ENCODE measurements around the gene MLLT10. TPM values are rescaled to one million over a fixed set of nuclear protein-coding genes. Genes with fewer than 3 reads are reported as not detected.

The MLLT10 gene
- total and polyA plus RNA-seq, 2 experiments from 2014 or later: 16.8 to 34.9 TPM

DNA sequence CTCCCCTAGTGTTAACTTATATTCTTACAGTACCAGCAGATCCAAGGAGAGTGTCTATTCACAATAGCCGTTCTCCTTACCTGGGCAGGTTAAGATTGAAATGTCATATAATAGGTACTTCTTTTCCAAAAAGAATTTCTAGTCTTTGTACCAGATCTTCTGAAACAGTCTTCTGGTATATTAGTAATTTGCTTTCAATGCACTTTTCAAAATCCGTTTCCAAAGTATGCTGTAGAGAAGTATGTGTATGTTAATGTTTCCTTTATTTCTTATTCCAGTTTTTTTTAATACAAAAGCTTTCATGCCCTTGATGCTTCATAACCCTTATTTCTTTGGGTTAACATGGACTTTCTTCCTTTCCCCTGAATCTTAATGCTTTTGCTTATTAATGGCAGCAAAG, 188.2 kb downstream of the MLLT10 start:
- Histone ChIP-seq H2AFZ (no peak overlapping the region), H3K9me3 (ENCODE audit: low read depth) (no peaks in the 10 kb centered on the region), H3K27ac (no peak overlapping the region), H3K27me3 (no peaks in the 10 kb centered on the region), H3K4me1 (ENCODE audit: insufficient read depth) (peaks cover 25% of the 10 kb centered on the region), H3K79me2 (peaks cover 6% of the 10 kb centered on the region), H3K4me2 (no peak overlapping the region), H3K4me3 (no peak overlapping the region), H3K9me2 (replicated peaks; ENCODE audit: insufficient read depth) (no peaks in the 10 kb centered on the region), H4K20me1 (ENCODE audit: insufficient read depth, poor library complexity, severe bottlenecking) (peaks cover 14% of the 10 kb centered on the region), H3K36me3 (replicated peaks; ENCODE audit: insufficient read depth, low read depth) (no peaks in the 10 kb centered on the region)
- TF ChIP-seq EZH2phosphoT487 (IDR thresholded peaks at IDR 0.05; ENCODE audit: low read depth, severe bottlenecking, unreplicated experiment) (no peak), CTCF (IDR thresholded peaks at IDR 0.05; ENCODE audit: poor library complexity) (no peak), EZH2 (IDR thresholded peaks at IDR 0.05; ENCODE audit: borderline replicate concordance) (no peak)
- no peak for DNase-seq (ENCODE audit: low spot score)
- WGBS (ENCODE audit: low lambda C conversion rate, missing lambda C conversion rate): 93% methylated on average over 2 of the region's 2 CpGs

DNA sequence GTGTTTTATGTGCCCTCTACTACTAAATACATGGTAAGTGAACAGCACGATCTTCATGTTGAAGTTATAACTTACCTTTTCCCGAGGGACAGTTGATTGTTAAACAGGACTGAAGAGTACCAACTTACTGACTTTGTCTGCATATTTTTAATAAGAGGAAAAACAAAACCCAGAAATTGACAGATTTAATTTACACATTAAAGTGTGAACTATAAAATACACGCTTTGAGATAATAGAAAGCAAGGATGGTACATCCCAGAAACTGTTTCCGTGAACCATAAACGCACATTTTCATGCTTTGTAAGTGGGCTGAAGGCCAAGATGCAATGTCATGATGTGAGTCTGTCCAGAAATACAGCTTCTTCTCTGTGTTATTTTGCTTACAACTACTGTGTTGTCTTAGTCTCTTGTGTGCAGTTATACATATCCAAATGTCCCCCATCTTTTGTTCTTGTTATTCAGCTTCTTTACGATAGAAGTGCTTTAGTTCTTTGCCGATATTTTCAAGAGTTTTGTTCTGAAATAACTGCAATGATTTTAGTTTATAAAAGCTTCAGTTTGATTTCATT, 190.1 kb downstream of the MLLT10 start:
- Histone ChIP-seq H3K36me3 (replicated peaks; ENCODE audit: insufficient read depth, low read depth) (no peaks in the 10 kb centered on the region), H3K79me2 (peaks cover 9% of the 10 kb centered on the region), H4K20me1 (ENCODE audit: insufficient read depth, poor library complexity, severe bottlenecking) (peaks cover 14% of the 10 kb centered on the region), H3K4me3 (no peak overlapping the region), H3K4me2 (peak overlapping the region; percentile 18), H3K9me3 (ENCODE audit: low read depth) (no peaks in the 10 kb centered on the region), H2AFZ (no peak overlapping the region), H3K9me2 (replicated peaks; ENCODE audit: insufficient read depth) (no peaks in the 10 kb centered on the region), H3K4me1 (ENCODE audit: insufficient read depth) (peaks cover 36% of the 10 kb centered on the region), H3K27ac (peak overlapping the region; percentile 16), H3K27me3 (no peaks in the 10 kb centered on the region)
- TF ChIP-seq CTCF (IDR thresholded peaks at IDR 0.05; ENCODE audit: poor library complexity): no peak
- DNase-seq (ENCODE audit: low spot score): no peak
- WGBS (ENCODE audit: low lambda C conversion rate, missing lambda C conversion rate): 53% methylated on average over 7 of the region's 7 CpGs

DNA sequence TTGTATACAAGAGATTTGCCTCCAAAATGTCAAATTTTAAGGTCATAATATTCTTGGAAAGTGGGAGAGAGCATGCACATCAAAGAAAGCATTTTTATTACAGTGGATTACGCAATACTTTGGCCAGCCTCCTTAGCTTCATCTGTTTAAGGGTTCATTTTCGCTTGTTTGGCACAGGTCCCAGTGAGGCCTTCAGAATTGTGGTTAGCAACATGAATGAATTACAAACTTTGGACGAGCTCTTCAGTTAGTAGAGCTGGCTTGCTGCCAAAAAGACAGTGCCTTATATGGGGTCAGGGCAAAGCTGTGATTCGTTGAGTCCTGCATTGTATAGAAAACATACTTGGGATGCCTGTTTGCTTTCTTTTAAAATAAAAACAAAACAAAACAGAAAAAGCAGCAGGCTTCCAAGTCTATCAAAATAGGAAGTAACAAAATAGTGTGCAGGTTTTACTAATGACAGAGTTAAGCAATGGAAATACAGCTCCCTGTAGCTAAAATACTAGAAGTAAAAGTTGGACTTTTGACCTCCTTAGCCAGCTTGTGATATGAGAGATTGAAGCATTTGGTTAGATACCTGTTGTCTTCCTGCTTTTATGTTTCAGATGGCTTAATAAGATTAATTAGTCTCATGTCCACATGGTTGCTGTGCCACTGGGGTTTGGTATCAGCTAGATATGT, 190.8 kb downstream of the MLLT10 start:
- Histone ChIP-seq H3K4me2 (peak overlapping the region; percentile 30), H3K36me3 (replicated peaks; ENCODE audit: insufficient read depth, low read depth) (no peaks in the 10 kb centered on the region), H3K9me2 (replicated peaks; ENCODE audit: insufficient read depth) (no peaks in the 10 kb centered on the region), H3K27ac (peak overlapping the region; percentile 16), H3K4me3 (no peak overlapping the region), H3K79me2 (peaks cover 11% of the 10 kb centered on the region), H4K20me1 (ENCODE audit: insufficient read depth, poor library complexity, severe bottlenecking) (peaks cover 11% of the 10 kb centered on the region), H3K27me3 (no peaks in the 10 kb centered on the region), H3K4me1 (ENCODE audit: insufficient read depth) (peaks cover 36% of the 10 kb centered on the region), H2AFZ (no peak overlapping the region), H3K9me3 (ENCODE audit: low read depth) (no peaks in the 10 kb centered on the region)
- WGBS (ENCODE audit: low lambda C conversion rate, missing lambda C conversion rate): 12% methylated on average over 4 of the region's 4 CpGs
- DNase-seq (ENCODE audit: low spot score): peak; percentile 95
- TF ChIP-seq CTCF (IDR thresholded peaks at IDR 0.05; ENCODE audit: poor library complexity): no peak
- no peak for TF ChIP-seq EZH2phosphoT487 (IDR thresholded peaks at IDR 0.05; ENCODE audit: low read depth, severe bottlenecking, unreplicated experiment)
- no peak for TF ChIP-seq EZH2 (IDR thresholded peaks at IDR 0.05; ENCODE audit: borderline replicate concordance)

Data from hepatocyte (in vitro differentiated cells).